IMR-90 (cell line): Measurements from ENCODE around the gene TRIM25.

ENCODE experiments used
- BHLHE40 ChIP-seq: fragments of 150-350 bp; IDR thresholded peaks from 2 replicates; pipeline ENCODE4 v1.6.1; 2016; ENCODE audit warnings: mild to moderate bottlenecking, low read depth, low read length
- CEBPB ChIP-seq: IDR thresholded peaks from 2 replicates; pipeline ENCODE4 v1.6.1; 2012; ENCODE audit warnings: low read depth, low read length, improper control_type of control experiment
- CHD1 ChIP-seq: IDR thresholded peaks from 2 replicates; pipeline ENCODE4 v1.6.1; 2012; ENCODE audit warnings: low read depth, low read length, improper control_type of control experiment
- CTCF ChIP-seq: conservative IDR thresholded peaks from 2 replicates; pipeline ENCODE4 v1.5.1; 2012; ENCODE audit warnings: mild to moderate bottlenecking, low read depth, low read length, improper control_type of control experiment
- ELK1 ChIP-seq: fragments of 150-350 bp; IDR thresholded peaks from 2 replicates; pipeline ENCODE4 v1.6.1; 2016; ENCODE audit warnings: low read depth, mild to moderate bottlenecking, low read length, moderate library complexity, borderline replicate concordance
- MAZ ChIP-seq: IDR thresholded peaks from 2 replicates; pipeline ENCODE4 v1.6.1; 2012; ENCODE audit warnings: low read depth, mild to moderate bottlenecking, low read length, improper control_type of control experiment, moderate library complexity, borderline replicate concordance
- POLR2A ChIP-seq: IDR thresholded peaks from 2 replicates; pipeline ENCODE4 v1.6.1; 2012; ENCODE audit warnings: mild to moderate bottlenecking, low read depth, low read length
- RAD21 ChIP-seq: IDR thresholded peaks from 2 replicates; pipeline ENCODE4 v1.6.1; 2012; ENCODE audit warnings: low read length, improper control_type of control experiment
- SMC3 ChIP-seq: fragments of 150-350 bp; IDR thresholded peaks from 2 replicates; pipeline ENCODE4 v1.6.1; 2016; ENCODE audit warnings: low read depth, mild to moderate bottlenecking, antibody characterized with exemption, low read length, moderate library complexity
- USF2 ChIP-seq: fragments of 150-350 bp; IDR thresholded peaks from 2 replicates; pipeline ENCODE4 v1.6.1; 2017; ENCODE audit warnings: mild to moderate bottlenecking, antibody characterized with exemption, low read length, low read depth

GRCh38 chr17:56838687-56839086 is 75.2 kb downstream of the TRIM25 start:
- TF ChIP-seq CTCF (no peak), USF2 (no peak), POLR2A (no peak), CEBPB (no peak), CHD1 (no peak), RAD21 (no peak), BHLHE40 (no peak), SMC3 (no peak), MAZ (no peak), ELK1 (no peak)
